ENCODE results near the gene DENND4A.
"Not testable (repeated sequence)": the region's sequence is repeated elsewhere in the genome, so short reads cannot be mapped to it uniquely, and the experiment has no call there.

The DENND4A gene

GRCh38 chr15:65818927-65819562 lies 27.0 kb upstream of the DENND4A start:
- DNase-seq: no peak

- DNase-seq: no peak
Observed at GRCh38 chr15:65816441-65816840, 24.3 kb upstream of the DENND4A start.

GRCh38 chr15:65816008-65816407 lies 23.9 kb upstream of the DENND4A start:
- DNase-seq: not testable (repeated sequence)

GRCh38 chr15:65814271-65814670 lies 22.2 kb upstream of the DENND4A start:
- DNase-seq: not testable (repeated sequence)

GRCh38 chr15:65812916-65813315 lies 20.8 kb upstream of the DENND4A start:
- no peak for DNase-seq

- DNase-seq: no peak
Observed at GRCh38 chr15:65812467-65812866, 20.4 kb upstream of the DENND4A start.

GRCh38 chr15:65811835-65812234 lies 19.7 kb upstream of the DENND4A start:
- no peak for DNase-seq

GRCh38 chr15:65811011-65811733 lies 19.1 kb upstream of the DENND4A start:
- not testable (repeated sequence) for DNase-seq

- DNase-seq: no peak
Observed at GRCh38 chr15:65806397-65806796, 14.3 kb upstream of the DENND4A start.

GRCh38 chr15:65805019-65805745 lies 13.1 kb upstream of the DENND4A start:
- no peak for DNase-seq

- DNase-seq: no peak
Observed at GRCh38 chr15:65804252-65804931, 12.3 kb upstream of the DENND4A start.

GRCh38 chr15:65801229-65801805 lies 9.2 kb upstream of the DENND4A start:
- no peak for DNase-seq

GRCh38 chr15:65796610-65797078 lies 4.6 kb upstream of the DENND4A start:
- no peak for DNase-seq

- no peak for DNase-seq
Observed at GRCh38 chr15:65795663-65796216, 3.6 kb upstream of the DENND4A start.

- DNase-seq: no peak
Observed at GRCh38 chr15:65793818-65794104, 1.7 kb upstream of the DENND4A start.

- no peak for DNase-seq
Observed at GRCh38 chr15:65792988-65793817, 1.1 kb upstream of the DENND4A start.

GRCh38 chr15:65791335-65792137 lies 557 bp downstream of the DENND4A start:
- peak in 1 of 2 donors; percentile 20 for DNase-seq

- no peak for DNase-seq
Observed at GRCh38 chr15:65790694-65791334, 1.3 kb downstream of the DENND4A start.

GRCh38 chr15:65789759-65790425 lies 2.2 kb downstream of the DENND4A start:
- DNase-seq: no peak

- no peak for DNase-seq
Observed at GRCh38 chr15:65789105-65789504, 3.0 kb downstream of the DENND4A start.

Data from stimulated activated CD4-positive, alpha-beta T cell treated with anti-CD3 and anti-CD28 coated beads, Interleukin-2, amount 100 ng/mL, for 48 hours (primary cell).